T-helper 17 cell (primary cell): Measurements from ENCODE around the gene SAMD4A. TPM values are rescaled to one million over a fixed set of nuclear protein-coding genes. Genes with fewer than 3 reads are reported as not detected.
"Not testable (repeated sequence)": the region's sequence is repeated elsewhere in the genome, so short reads cannot be mapped to it uniquely, and the experiment has no call there.

ENCODE experiments used
- ATAC-seq: fragments of 150-1000 bp; cut with Tn5 transposase; 2 replicates; pipeline ENCODE4 v1.10.0; 2021; ENCODE audit warnings: mild to moderate bottlenecking, moderate library complexity
- DNase-seq, 3 donors: peaks; one replicate each; pipeline versions ENCODE4 v3.0.0 to v3.0.0-alpha.2; 2020 to 2021
- H3K9me3 ChIP-seq: one replicate; pipeline ENCODE4 v1.7.0; 2013; ENCODE audit warnings: low read length, mild to moderate bottlenecking; ENCODE audit not compliant: control insufficient read depth, poor library complexity, severe bottlenecking
- H3K27ac Mint-ChIP-seq: one replicate; pipeline ENCODE4 v1.8.0; 2022; ENCODE audit warnings: mild to moderate bottlenecking, moderate library complexity, mixed read lengths
- H3K27me3 Mint-ChIP-seq: one replicate; pipeline ENCODE4 v1.8.0; 2022; ENCODE audit warnings: mixed read lengths
- H3K36me3 Mint-ChIP-seq: one replicate; pipeline ENCODE4 v1.8.0; 2022; ENCODE audit warnings: low read depth, mixed read lengths
- H3K4me1 Mint-ChIP-seq: one replicate; pipeline ENCODE4 v1.8.0; 2022; ENCODE audit warnings: mild to moderate bottlenecking, mixed read lengths
- H3K4me3 Mint-ChIP-seq: one replicate; pipeline ENCODE4 v1.8.0; 2022; ENCODE audit warnings: mild to moderate bottlenecking, moderate library complexity, mixed read lengths
- total RNA-seq, 4 donors: library from RNA in 2 of 4; stranded (reverse) in 2 of 4; gene quantifications; one replicate each; pipeline ENCODE4 v1.2.3 and lab custom pipeline; 2022 to 2026

Gene SAMD4A
- total RNA-seq, 2 donors from 2014 or later = 6.5 to 6.9 TPM

GRCh38 chr14:54621686-54622085 lies 54.8 kb downstream of the SAMD4A start:
- DNase-seq = no peak
- H3K4me3 Mint-ChIP-seq = no peak overlapping the region
- ATAC-seq = no peak
- no peaks in the 10 kb centered on the region for H3K27me3 Mint-ChIP-seq
- H3K9me3 ChIP-seq = no peaks in the 10 kb centered on the region
- no peaks in the 10 kb centered on the region for H3K36me3 Mint-ChIP-seq
- no peak overlapping the region for H3K27ac Mint-ChIP-seq
- peaks cover 13% of the 10 kb centered on the region for H3K4me1 Mint-ChIP-seq

GRCh38 chr14:54622192-54622958 lies 55.4 kb downstream of the SAMD4A start:
- peaks cover 18% of the 10 kb centered on the region for H3K4me1 Mint-ChIP-seq
- peak overlapping the region; percentile 32 for H3K27ac Mint-ChIP-seq
- no peaks in the 10 kb centered on the region for H3K9me3 ChIP-seq
- H3K27me3 Mint-ChIP-seq = no peaks in the 10 kb centered on the region
- ATAC-seq (peak; percentile 52), DNase-seq (no peak)
- H3K36me3 Mint-ChIP-seq = no peaks in the 10 kb centered on the region
- peak overlapping the region; percentile 73 for H3K4me3 Mint-ChIP-seq

DNA sequence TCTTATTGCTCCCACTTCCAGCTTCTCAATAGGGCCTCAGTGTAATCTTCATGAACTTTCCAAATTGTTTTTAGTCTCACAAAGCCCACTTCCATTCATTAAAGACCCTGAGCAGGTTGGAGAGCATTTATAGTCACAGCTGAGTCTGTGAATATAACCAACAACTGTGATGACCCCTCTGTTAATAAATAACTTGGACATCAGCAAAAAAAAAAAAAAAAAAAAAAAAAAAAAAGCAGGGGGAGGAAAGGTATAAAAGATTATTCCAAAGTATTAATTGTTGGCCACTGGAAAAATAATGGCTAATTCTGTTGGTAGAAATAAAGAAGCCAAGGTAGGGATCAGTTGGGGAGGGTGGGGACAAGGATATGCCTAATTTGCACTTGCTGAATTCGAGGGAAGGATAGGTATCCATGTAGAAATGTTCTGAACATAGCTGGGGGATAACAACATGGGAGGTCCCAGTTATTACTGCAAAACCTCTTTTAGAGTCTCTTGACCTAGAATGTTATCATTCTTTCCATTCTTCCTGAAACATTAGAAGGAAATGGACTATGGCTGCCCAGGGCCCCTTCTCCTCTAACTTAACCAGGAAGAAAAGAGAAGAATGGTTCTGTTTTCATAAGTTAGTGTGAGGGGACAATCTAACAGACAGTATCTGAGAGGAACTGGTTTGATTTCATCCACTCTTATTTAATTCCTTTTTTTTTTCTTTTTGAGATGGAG lies 56.5 kb downstream of the SAMD4A start:
- H3K9me3 ChIP-seq = no peaks in the 10 kb centered on the region
- no peak for DNase-seq
- no peak for ATAC-seq
- Mint-ChIP-seq H3K36me3 (no peaks in the 10 kb centered on the region), H3K27ac (peak overlapping the region; percentile 39), H3K4me1 (peaks cover 29% of the 10 kb centered on the region), H3K4me3 (peak overlapping the region; percentile 73), H3K27me3 (no peaks in the 10 kb centered on the region)

DNA sequence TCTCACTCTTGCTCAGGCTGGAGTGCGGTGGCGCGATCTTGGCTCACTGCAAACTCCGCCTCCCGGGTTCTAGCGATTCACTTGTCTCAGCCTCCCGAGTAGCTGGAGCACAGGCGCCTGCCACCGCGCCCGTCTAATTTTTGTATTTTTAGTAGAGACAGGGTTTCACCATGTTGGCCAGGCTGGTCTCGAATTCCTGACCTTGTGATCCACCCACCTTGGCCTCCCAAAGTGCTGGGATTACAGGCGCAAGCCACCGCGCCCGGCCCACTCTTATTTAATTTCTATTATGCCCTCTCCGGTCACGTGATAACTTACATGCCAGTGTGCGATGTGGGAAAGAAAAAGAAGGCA lies 57.1 kb downstream of the SAMD4A start:
- DNase-seq = not testable (repeated sequence)
- H3K27ac Mint-ChIP-seq = peak overlapping the region; percentile 39
- H3K4me1 Mint-ChIP-seq = peaks cover 34% of the 10 kb centered on the region

DNA sequence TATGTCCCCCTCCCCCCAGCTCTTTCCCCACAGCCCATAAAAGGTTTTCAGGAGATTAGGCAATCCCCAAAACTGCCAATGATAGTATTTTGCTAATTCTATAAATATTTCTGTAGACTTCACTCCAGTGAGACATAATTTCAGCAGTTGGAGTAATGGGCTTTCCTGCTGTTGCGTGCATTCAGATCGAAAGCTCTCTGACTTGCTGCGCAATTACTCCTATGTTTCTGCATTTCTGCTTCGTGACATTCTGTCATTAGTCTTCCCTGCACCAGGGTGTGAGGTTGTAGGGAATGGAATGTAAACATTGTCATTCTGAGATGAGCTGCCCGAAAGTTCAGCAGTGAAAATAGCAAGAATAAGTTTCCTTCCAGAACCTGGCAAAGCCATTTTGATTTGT lies 58.2 kb downstream of the SAMD4A start:
- Mint-ChIP-seq H3K4me3 (no peak overlapping the region), H3K27me3 (no peaks in the 10 kb centered on the region), H3K36me3 (no peaks in the 10 kb centered on the region), H3K4me1 (peaks cover 43% of the 10 kb centered on the region), H3K27ac (no peak overlapping the region)
- H3K9me3 ChIP-seq = no peaks in the 10 kb centered on the region
- ATAC-seq = no peak
- no peak for DNase-seq

More for the DNA sequence above, 57.1 kb downstream of the SAMD4A start:
- ATAC-seq, H3K27me3 Mint-ChIP-seq, H3K4me3 Mint-ChIP-seq, H3K9me3 ChIP-seq, H3K36me3 Mint-ChIP-seq: not testable (repeated sequence)

DNA sequence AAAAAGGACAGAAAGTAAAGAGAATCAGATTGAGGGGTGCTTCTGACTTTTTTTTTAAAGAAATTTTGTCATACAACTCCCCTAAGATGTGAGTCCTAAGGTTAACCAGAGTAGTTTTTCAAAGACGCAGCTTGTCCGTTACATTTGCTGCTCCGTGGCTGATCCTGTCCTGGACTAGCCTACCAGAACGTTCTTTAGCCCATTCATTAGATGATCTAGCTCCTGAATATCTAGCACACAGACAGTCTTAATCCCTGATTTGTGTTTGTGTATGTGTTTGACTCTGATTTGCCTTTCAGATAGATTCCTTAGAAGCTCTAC lies 60.3 kb downstream of the SAMD4A start:
- peak overlapping the region; percentile 95 for H3K27ac Mint-ChIP-seq
- no peaks in the 10 kb centered on the region for H3K36me3 Mint-ChIP-seq
- no peaks in the 10 kb centered on the region for H3K27me3 Mint-ChIP-seq
- H3K9me3 ChIP-seq = no peaks in the 10 kb centered on the region
- H3K4me3 Mint-ChIP-seq = peak overlapping the region; percentile 80
- ATAC-seq (no peak), DNase-seq (no peak)
- peaks cover 49% of the 10 kb centered on the region for H3K4me1 Mint-ChIP-seq

- Mint-ChIP-seq H3K27ac (peak overlapping the region; percentile 95), H3K4me3 (peak overlapping the region; percentile 80), H3K27me3 (no peaks in the 10 kb centered on the region), H3K4me1 (peaks cover 44% of the 10 kb centered on the region), H3K36me3 (no peaks in the 10 kb centered on the region)
- H3K9me3 ChIP-seq = no peaks in the 10 kb centered on the region
- DNase-seq = no peak
- ATAC-seq = peak; percentile 81
Observed at GRCh38 chr14:54627540-54628363, 60.8 kb downstream of the SAMD4A start.

DNA sequence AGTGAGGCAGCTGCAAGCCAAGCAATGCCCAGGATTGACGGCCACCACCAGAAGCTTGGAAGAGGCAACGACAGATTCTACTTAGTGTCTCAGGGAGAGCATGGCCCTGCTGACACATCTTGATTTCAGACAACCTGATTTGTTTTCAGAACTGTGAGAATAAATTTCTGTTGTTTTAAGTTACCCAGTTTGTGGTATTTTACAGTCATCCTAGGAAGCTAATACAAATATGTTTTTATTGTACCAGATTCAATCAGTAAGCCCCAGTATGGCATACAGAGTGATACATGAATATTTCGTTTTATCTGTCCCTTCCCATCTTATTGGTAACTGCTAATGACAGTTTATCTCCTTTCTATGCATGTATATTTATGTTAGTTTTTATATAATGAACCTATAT lies 62.3 kb downstream of the SAMD4A start:
- H3K4me1 Mint-ChIP-seq = peaks cover 44% of the 10 kb centered on the region
- H3K27ac Mint-ChIP-seq = peak overlapping the region; percentile 95
- H3K4me3 Mint-ChIP-seq = peak overlapping the region; percentile 67
- ATAC-seq = no peak
- DNase-seq = no peak
- H3K9me3 ChIP-seq = no peaks in the 10 kb centered on the region
- H3K36me3 Mint-ChIP-seq = peaks cover 3% of the 10 kb centered on the region
- H3K27me3 Mint-ChIP-seq = peaks cover 7% of the 10 kb centered on the region

DNA sequence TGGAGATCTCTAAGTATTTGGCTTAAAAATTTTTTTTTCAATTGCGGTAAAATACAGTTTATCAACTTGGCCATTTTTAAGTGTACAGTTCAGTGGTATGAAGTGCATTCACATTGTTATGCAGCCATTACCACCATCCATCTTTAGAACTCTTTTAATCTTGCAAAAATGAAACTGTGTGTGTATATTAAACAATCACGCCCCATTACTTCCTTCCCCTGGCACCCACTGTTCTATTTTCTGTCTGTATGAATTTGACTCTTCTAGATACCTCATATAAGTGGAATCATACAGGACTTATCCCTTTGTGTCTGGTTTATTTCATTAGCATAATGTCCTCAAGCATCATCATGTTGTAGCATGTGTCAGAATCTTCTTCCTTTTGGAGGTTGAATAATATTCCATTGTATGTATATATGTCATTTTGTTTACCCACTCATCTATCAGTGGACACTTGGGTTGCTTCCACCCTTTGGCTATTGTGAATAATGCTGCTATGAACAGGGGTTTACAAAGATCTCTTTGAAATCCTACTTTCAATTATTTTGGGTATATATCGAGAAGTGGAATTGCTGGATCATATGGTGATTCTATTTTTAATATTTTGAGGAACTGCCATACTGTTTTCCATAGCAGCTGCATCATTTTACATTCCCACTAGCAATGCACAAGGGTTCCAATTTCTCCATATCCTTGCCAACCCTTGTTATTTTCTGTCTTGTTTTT lies 62.9 kb downstream of the SAMD4A start:
- Mint-ChIP-seq H3K27me3 (peaks cover 7% of the 10 kb centered on the region), H3K36me3 (peaks cover 3% of the 10 kb centered on the region), H3K27ac (peak overlapping the region; percentile 95), H3K4me1 (peaks cover 44% of the 10 kb centered on the region), H3K4me3 (peak overlapping the region; percentile 71)
- no peaks in the 10 kb centered on the region for H3K9me3 ChIP-seq
- no peak for DNase-seq
- peak; percentile 30 for ATAC-seq

- Mint-ChIP-seq H3K27ac (no peak overlapping the region), H3K4me3 (no peak overlapping the region), H3K4me1 (peaks cover 42% of the 10 kb centered on the region), H3K27me3 (peaks cover 7% of the 10 kb centered on the region), H3K36me3 (peaks cover 3% of the 10 kb centered on the region)
- H3K9me3 ChIP-seq = no peaks in the 10 kb centered on the region
- DNase-seq (no peak), ATAC-seq (no peak)
Observed at GRCh38 chr14:54631016-54631415, 64.1 kb downstream of the SAMD4A start.

DNA sequence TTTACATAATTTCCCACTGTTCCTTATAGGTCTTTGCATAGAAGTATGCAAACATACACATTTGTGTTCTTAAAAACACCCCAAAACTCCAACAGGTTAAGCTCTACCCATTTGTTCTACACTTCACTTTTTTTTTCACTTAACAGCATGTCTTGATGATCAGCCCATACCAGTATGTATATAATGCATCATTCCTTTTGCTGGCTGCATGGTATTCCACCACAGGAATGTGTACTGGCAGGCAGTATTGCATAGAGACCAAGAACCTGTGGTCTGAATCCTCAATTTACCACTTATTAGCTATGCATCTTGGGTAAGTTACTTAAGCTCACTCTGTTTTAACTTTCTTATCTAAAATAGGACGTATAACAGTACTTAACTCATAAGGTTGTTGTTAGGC lies 65.5 kb downstream of the SAMD4A start:
- ATAC-seq = no peak
- Mint-ChIP-seq H3K4me1 (peaks cover 40% of the 10 kb centered on the region), H3K27ac (no peak overlapping the region), H3K4me3 (no peak overlapping the region), H3K36me3 (peaks cover 3% of the 10 kb centered on the region), H3K27me3 (peaks cover 7% of the 10 kb centered on the region)
- H3K9me3 ChIP-seq = no peaks in the 10 kb centered on the region
- DNase-seq = no peak

DNA sequence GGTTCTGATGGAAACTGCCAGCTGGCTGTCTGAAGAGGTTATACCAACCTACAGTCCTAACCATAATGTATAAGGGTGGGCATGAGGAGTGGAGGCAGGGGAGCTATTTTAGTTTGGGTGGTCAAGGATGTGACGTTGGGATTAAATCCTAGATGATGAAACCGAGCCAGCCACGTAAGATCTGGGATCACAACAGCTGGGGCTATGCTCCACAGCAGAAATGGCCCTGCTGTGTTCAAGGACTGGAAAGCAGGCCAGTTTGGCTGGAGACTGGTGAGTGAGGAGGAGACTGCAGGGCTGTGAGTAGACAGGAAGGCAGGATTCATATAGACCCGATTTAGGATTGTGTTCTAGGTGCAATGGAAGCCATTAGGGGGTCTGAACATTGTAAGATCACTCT lies 66.1 kb downstream of the SAMD4A start:
- ATAC-seq (no peak), DNase-seq (no peak)
- no peaks in the 10 kb centered on the region for H3K9me3 ChIP-seq
- Mint-ChIP-seq H3K4me1 (peaks cover 34% of the 10 kb centered on the region), H3K27me3 (peaks cover 7% of the 10 kb centered on the region), H3K27ac (peak overlapping the region; percentile 37), H3K36me3 (peaks cover 3% of the 10 kb centered on the region), H3K4me3 (no peak overlapping the region)
